Measurements from ENCODE around the gene PRDM16. TPM values are rescaled to one million over a fixed set of nuclear protein-coding genes. Genes with fewer than 3 reads are reported as not detected.

The PRDM16 gene
- total and polyA plus RNA-seq, 2 of the 13 experiments (the other 11 are each of a cell fraction or from before 2014, with no cell fraction given): 0.15 to 0.81 TPM

DNA sequence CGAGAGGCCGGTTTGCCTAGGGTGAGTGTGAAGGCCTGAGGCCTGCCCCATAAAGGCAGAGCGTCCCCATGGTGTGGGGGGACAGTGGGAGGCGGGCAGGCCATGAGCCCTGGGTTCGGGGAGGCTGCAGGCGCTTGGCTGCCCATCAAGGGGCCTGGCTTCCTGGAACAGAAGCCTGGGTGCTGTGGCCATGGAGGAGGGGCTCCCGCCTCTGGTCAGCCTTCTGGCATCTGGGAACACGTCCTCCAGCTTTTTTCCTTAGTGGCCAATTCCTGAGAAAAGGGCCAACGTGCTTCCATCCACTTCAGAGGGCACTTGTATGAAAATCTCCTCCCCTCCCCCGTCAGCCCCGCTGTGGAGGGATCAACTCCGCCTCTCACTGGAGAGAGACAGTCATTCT, 58.7 kb downstream of the PRDM16 start:
- H2AFZ ChIP-seq (ENCODE audit: low read length): no peak overlapping the region
- FAIRE-seq: no peak
- no peak overlapping the region for H3K9ac ChIP-seq (ENCODE audit: insufficient read depth, low read depth, low read length)
- H3K4me1 ChIP-seq (ENCODE audit: insufficient read depth, low read length): peaks cover 36% of the 10 kb centered on the region
- H3K79me2 ChIP-seq (ENCODE audit: insufficient read depth, low read length): no peaks in the 10 kb centered on the region
- no peak overlapping the region for H3K4me2 ChIP-seq (ENCODE audit: low read depth, low read length)
- WGBS (ENCODE audit: low lambda C conversion rate): 74% methylated on average over 7 of the region's 12 CpGs
- no TSS peak for BruUV-seq (replicated peaks)
- H3K4me3 ChIP-seq (replicated peaks in 1 of 3; ENCODE audit: insufficient read depth in 1 of 3, low read depth in 2 of 3, low read length in 3 of 3): no peak overlapping the region
- H3K9me3 ChIP-seq (ENCODE audit: low read length): no peaks in the 10 kb centered on the region
- no peaks in the 10 kb centered on the region for H3K36me3 ChIP-seq (replicated peaks in 1 of 2; ENCODE audit: control insufficient read depth in 1 of 2, insufficient read depth in 2 of 2, low read length in 2 of 2)
- peaks cover 9 to 11% of the 10 kb centered on the region in 2 experiments; a peak in 1 of 5 replicates for H3K27me3 ChIP-seq (ENCODE audit: control insufficient read depth in 1 of 2, insufficient read depth in 2 of 2, low read length in 2 of 2)
- intact Hi-C loops (cut with micrococcal nuclease; ENCODE audit: unreplicated experiment): no loop called here
- H3K27ac ChIP-seq (ENCODE audit: extremely low read length, insufficient read depth, low read length): no peak overlapping the region
- POLR2A ChIA-PET: no interaction called here
- in situ Hi-C loops (cut with HindIII; ENCODE audit: extremely low pct_ligation_motif_present, low pct_unique_long_range_greater_than_20kb): no loop called here
- TF ChIP-seq ZMYM2 (CRISPR knock-in tag; IDR thresholded peaks at IDR 0.05) (no peak), DNMT3B (CRISPR knock-in tag; conservative IDR thresholded peaks at IDR 0.05) (no peak), ZNF670 (CRISPR knock-in tag; IDR thresholded peaks at IDR 0.05; ENCODE audit: borderline replicate concordance) (no peak), ZNF143 (CRISPR knock-in tag; IDR thresholded peaks at IDR 0.05) (no peak), ZNF792 (CRISPR knock-in tag; IDR thresholded peaks at IDR 0.05) (no peak), NFIC (IDR thresholded peaks at IDR 0.05; ENCODE audit: low read length) (no peak)
- TF ChIP-seq, protein P1, sequence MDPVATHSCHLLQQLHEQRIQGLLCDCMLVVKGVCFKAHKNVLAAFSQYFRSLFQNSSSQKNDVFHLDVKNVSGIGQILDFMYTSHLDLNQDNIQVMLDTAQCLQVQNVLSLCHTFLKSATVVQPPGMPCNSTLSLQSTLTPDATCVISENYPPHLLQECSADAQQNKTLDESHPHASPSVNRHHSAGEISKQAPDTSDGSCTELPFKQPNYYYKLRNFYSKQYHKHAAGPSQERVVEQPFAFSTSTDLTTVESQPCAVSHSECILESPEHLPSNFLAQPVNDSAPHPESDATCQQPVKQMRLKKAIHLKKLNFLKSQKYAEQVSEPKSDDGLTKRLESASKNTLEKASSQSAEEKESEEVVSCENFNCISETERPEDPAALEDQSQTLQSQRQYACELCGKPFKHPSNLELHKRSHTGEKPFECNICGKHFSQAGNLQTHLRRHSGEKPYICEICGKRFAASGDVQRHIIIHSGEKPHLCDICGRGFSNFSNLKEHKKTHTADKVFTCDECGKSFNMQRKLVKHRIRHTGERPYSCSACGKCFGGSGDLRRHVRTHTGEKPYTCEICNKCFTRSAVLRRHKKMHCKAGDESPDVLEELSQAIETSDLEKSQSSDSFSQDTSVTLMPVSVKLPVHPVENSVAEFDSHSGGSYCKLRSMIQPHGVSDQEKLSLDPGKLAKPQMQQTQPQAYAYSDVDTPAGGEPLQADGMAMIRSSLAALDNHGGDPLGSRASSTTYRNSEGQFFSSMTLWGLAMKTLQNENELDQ (CRISPR knock-in tag; IDR thresholded peaks at IDR 0.05; ENCODE audit: borderline replicate concordance): no peak
- TF ChIP-seq, protein P2, sequence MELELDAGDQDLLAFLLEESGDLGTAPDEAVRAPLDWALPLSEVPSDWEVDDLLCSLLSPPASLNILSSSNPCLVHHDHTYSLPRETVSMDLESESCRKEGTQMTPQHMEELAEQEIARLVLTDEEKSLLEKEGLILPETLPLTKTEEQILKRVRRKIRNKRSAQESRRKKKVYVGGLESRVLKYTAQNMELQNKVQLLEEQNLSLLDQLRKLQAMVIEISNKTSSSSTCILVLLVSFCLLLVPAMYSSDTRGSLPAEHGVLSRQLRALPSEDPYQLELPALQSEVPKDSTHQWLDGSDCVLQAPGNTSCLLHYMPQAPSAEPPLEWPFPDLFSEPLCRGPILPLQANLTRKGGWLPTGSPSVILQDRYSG (CRISPR knock-in tag; IDR thresholded peaks at IDR 0.05): no peak
- TF ChIP-seq, protein P3, sequence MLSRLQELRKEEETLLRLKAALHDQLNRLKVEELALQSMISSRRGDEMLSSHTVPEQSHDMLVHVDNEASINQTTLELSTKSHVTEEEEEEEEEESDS (CRISPR knock-in tag; IDR thresholded peaks at IDR 0.05; ENCODE audit: borderline replicate concordance): no peak
- CTCF ChIA-PET (ENCODE audit: low intra/inter-chr PET ratio, low total read pairs): no interaction called here
- DNase-seq (ENCODE audit: low spot score): no peak
- ATAC-seq: no peak
- H4K20me1 ChIP-seq (ENCODE audit: insufficient read depth, low read length): no peaks in the 10 kb centered on the region
